Measurements from ENCODE around the gene AKAP13. TPM values are rescaled to one million over a fixed set of nuclear protein-coding genes. Genes with fewer than 3 reads are reported as not detected.
"Not testable (repeated sequence)": the region's sequence is repeated elsewhere in the genome, so short reads cannot be mapped to it uniquely, and the experiment has no call there.

The AKAP13 gene
- total RNA-seq, 1 donor from 2014 or later, result 114 TPM

- TF ChIP-seq CTCF (IDR thresholded peaks at IDR 0.05; ENCODE audit: unreplicated experiment), result no peak
- Mint-ChIP-seq H3K36me3 (ENCODE audit: insufficient read depth) (no peaks in the 10 kb centered on the region), H3K27me3 (no peaks in the 10 kb centered on the region), H3K27ac (no peak overlapping the region), H3K9me3 (ENCODE audit: low read depth) (no peaks in the 10 kb centered on the region), H3K4me1 (ENCODE audit: low read depth) (peaks cover 30% of the 10 kb centered on the region), H3K4me3 (ENCODE audit: low read depth) (no peak overlapping the region)
- DNase-seq (ENCODE audit: low spot score, unreplicated experiment), result no peak
These were observed 60.0 kb downstream of the AKAP13 start for GRCh38 chr15:85440451-85440850.

GRCh38 chr15:85441854-85442253 is 61.5 kb downstream of the AKAP13 start:
- H3K36me3 Mint-ChIP-seq (ENCODE audit: insufficient read depth); H3K27ac Mint-ChIP-seq; H3K4me3 Mint-ChIP-seq (ENCODE audit: low read depth); H3K9me3 Mint-ChIP-seq (ENCODE audit: low read depth); DNase-seq (ENCODE audit: low spot score, unreplicated experiment); H3K27me3 Mint-ChIP-seq: not testable (repeated sequence)
- peaks cover 31% of the 10 kb centered on the region for H3K4me1 Mint-ChIP-seq (ENCODE audit: low read depth)

- DNase-seq (ENCODE audit: low spot score, unreplicated experiment), result no peak
- no peaks in the 10 kb centered on the region for H3K27me3 Mint-ChIP-seq
- peak overlapping the region; percentile 89 for H3K27ac Mint-ChIP-seq
- no peak overlapping the region for H3K4me3 Mint-ChIP-seq (ENCODE audit: low read depth)
- H3K9me3 Mint-ChIP-seq (ENCODE audit: low read depth), result peaks cover 11% of the 10 kb centered on the region
- H3K4me1 Mint-ChIP-seq (ENCODE audit: low read depth), result peaks cover 31% of the 10 kb centered on the region
- H3K36me3 Mint-ChIP-seq (ENCODE audit: insufficient read depth), result peaks cover 11% of the 10 kb centered on the region
- no peak for TF ChIP-seq CTCF (IDR thresholded peaks at IDR 0.05; ENCODE audit: unreplicated experiment)
These were observed 62.6 kb downstream of the AKAP13 start for GRCh38 chr15:85443046-85443445.

- no peaks in the 10 kb centered on the region for H3K27me3 Mint-ChIP-seq
- peak overlapping the region; percentile 89 for H3K27ac Mint-ChIP-seq
- TF ChIP-seq CTCF (IDR thresholded peaks at IDR 0.05; ENCODE audit: unreplicated experiment), result peak; percentile 15
- H3K4me1 Mint-ChIP-seq (ENCODE audit: low read depth), result peaks cover 31% of the 10 kb centered on the region
- H3K36me3 Mint-ChIP-seq (ENCODE audit: insufficient read depth), result peaks cover 14% of the 10 kb centered on the region
- H3K4me3 Mint-ChIP-seq (ENCODE audit: low read depth), result peak overlapping the region; percentile 0
- no peak for DNase-seq (ENCODE audit: low spot score, unreplicated experiment)
- H3K9me3 Mint-ChIP-seq (ENCODE audit: low read depth), result peaks cover 15% of the 10 kb centered on the region
These were observed 63.2 kb downstream of the AKAP13 start for GRCh38 chr15:85443593-85444087.

- TF ChIP-seq CTCF (IDR thresholded peaks at IDR 0.05; ENCODE audit: unreplicated experiment), result no peak
- H3K36me3 Mint-ChIP-seq (ENCODE audit: insufficient read depth), result peaks cover 16% of the 10 kb centered on the region
- peaks cover 18% of the 10 kb centered on the region for H3K9me3 Mint-ChIP-seq (ENCODE audit: low read depth)
- H3K27ac Mint-ChIP-seq, result peak overlapping the region; percentile 89
- H3K27me3 Mint-ChIP-seq, result no peaks in the 10 kb centered on the region
- H3K4me1 Mint-ChIP-seq (ENCODE audit: low read depth), result peaks cover 31% of the 10 kb centered on the region
- DNase-seq (ENCODE audit: low spot score, unreplicated experiment), result no peak
- H3K4me3 Mint-ChIP-seq (ENCODE audit: low read depth), result no peak overlapping the region
These were observed 63.8 kb downstream of the AKAP13 start for GRCh38 chr15:85444122-85444745.

GRCh38 chr15:85445361-85445760 is 65.0 kb downstream of the AKAP13 start:
- H3K4me1 Mint-ChIP-seq (ENCODE audit: low read depth), result peaks cover 31% of the 10 kb centered on the region
- TF ChIP-seq CTCF (IDR thresholded peaks at IDR 0.05; ENCODE audit: unreplicated experiment), result no peak
- peaks cover 29% of the 10 kb centered on the region for H3K9me3 Mint-ChIP-seq (ENCODE audit: low read depth)
- H3K4me3 Mint-ChIP-seq (ENCODE audit: low read depth), result no peak overlapping the region
- no peak for DNase-seq (ENCODE audit: low spot score, unreplicated experiment)
- H3K36me3 Mint-ChIP-seq (ENCODE audit: insufficient read depth), result peaks cover 26% of the 10 kb centered on the region
- H3K27me3 Mint-ChIP-seq, result no peaks in the 10 kb centered on the region
- H3K27ac Mint-ChIP-seq, result no peak overlapping the region

All from progenitor cell of endocrine pancreas (in vitro differentiated cells).